Ectodermal cell (in vitro differentiated cells): ENCODE data around the gene C1orf56.

Experiments
- H3K27ac ChIP-seq: 2 replicates; pipeline ENCODE4 v1.7.0; 2013; ENCODE audit warnings: mild to moderate bottlenecking, low read depth, low read length; ENCODE audit not compliant: insufficient read depth, poor library complexity, severe bottlenecking
- H3K27me3 ChIP-seq: 2 replicates; pipeline ENCODE4 v1.7.0; 2013; ENCODE audit warnings: mild to moderate bottlenecking, low read length; ENCODE audit not compliant: insufficient read depth, control insufficient read depth, poor library complexity, severe bottlenecking
- H3K36me3 ChIP-seq: one replicate; pipeline ENCODE4 v1.7.0; 2013; ENCODE audit warnings: low read length; ENCODE audit not compliant: control insufficient read depth, insufficient read depth
- H3K4me1 ChIP-seq: one replicate; pipeline ENCODE4 v1.7.0; 2013; ENCODE audit warnings: low read length; ENCODE audit not compliant: control insufficient read depth, insufficient read depth
- H3K4me3 ChIP-seq: 2 replicates; pipeline ENCODE4 v1.7.0; 2013; ENCODE audit warnings: low read depth, low read length, control low read depth; ENCODE audit not compliant: insufficient read depth
- H3K9me3 ChIP-seq: 2 replicates; pipeline ENCODE4 v1.7.0; 2013; ENCODE audit warnings: mild to moderate bottlenecking, low read length, moderate library complexity; ENCODE audit not compliant: control insufficient read depth
- WGBS, 2 experiments: methylation state at CpG; one replicate each; pipeline ENCODE4 v1.1.7; 2013; ENCODE audit warnings: missing lambda C conversion rate in 2 of 2; 5-methylcytosine and 5-hydroxymethylcytosine counted together

The C1orf56 gene

GRCh38 chr1:151060657-151061421 is 13.3 kb downstream of the C1orf56 start:
- peaks cover 4% of the 10 kb centered on the region for H3K36me3 ChIP-seq
- peaks cover 11% of the 10 kb centered on the region for H3K4me1 ChIP-seq
- H3K9me3 ChIP-seq = no peaks in the 10 kb centered on the region
- H3K27me3 ChIP-seq = no peaks in the 10 kb centered on the region
- 0 to 8% methylated on average over 1 to 2 of the region's 4 CpGs for WGBS, 2 experiments
- H3K27ac ChIP-seq = peak overlapping the region; percentile 80
- H3K4me3 ChIP-seq = peak overlapping the region; percentile 94

- peak overlapping the region; percentile 80 for H3K27ac ChIP-seq
- peak overlapping the region; percentile 94 for H3K4me3 ChIP-seq
- no peaks in the 10 kb centered on the region for H3K27me3 ChIP-seq
- peaks cover 11% of the 10 kb centered on the region for H3K4me1 ChIP-seq
- WGBS, 2 experiments = 81 to 93% methylated on average over 2 of the region's 2 CpGs
- no peaks in the 10 kb centered on the region for H3K9me3 ChIP-seq
- H3K36me3 ChIP-seq = peaks cover 5% of the 10 kb centered on the region
Measured at GRCh38 chr1:151061704-151062103, 14.2 kb downstream of the C1orf56 start.

GRCh38 chr1:151062741-151063371 is 15.3 kb downstream of the C1orf56 start:
- Histone ChIP-seq H3K27me3 (no peaks in the 10 kb centered on the region), H3K4me1 (peaks cover 6% of the 10 kb centered on the region), H3K9me3 (no peaks in the 10 kb centered on the region), H3K4me3 (no peak overlapping the region), H3K27ac (no peak overlapping the region), H3K36me3 (peaks cover 9% of the 10 kb centered on the region)
- 87 to 94% methylated on average over 3 of the region's 3 CpGs for WGBS, 2 experiments

- H3K4me3 ChIP-seq = no peak overlapping the region
Measured at GRCh38 chr1:151065089-151065645, 17.6 kb downstream of the C1orf56 start.

DNA sequence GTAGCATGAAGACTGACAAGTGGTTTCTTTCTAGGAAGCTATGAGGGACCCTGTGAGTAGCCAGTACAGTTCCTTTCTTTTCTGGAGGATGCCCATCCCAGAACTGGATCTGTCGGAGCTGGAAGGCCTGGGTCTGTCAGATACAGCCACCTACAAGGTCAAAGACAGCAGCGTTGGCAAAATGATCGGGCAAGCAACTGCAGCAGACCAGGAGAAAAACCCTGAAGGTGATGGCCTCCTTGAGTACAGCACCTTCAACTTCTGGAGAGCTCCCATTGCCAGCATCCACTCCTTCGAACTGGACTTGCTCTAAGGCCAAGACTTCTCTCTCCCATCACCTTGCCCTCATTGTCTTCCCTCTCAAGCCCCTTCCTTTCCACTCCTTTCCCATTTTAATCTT is 19.6 kb downstream of the C1orf56 start:
- H3K36me3 ChIP-seq = peaks cover 9% of the 10 kb centered on the region
- no peaks in the 10 kb centered on the region for H3K9me3 ChIP-seq
- H3K27me3 ChIP-seq = no peaks in the 10 kb centered on the region
- H3K4me1 ChIP-seq = peaks cover 6% of the 10 kb centered on the region
- H3K4me3 ChIP-seq = no peak overlapping the region
- no peak overlapping the region for H3K27ac ChIP-seq
- WGBS, 2 experiments = 93 to 95% methylated on average over 4 of the region's 4 CpGs

More at GRCh38 chr1:151065089-151065645, 17.6 kb downstream of the C1orf56 start:
- Histone ChIP-seq H3K36me3 (peaks cover 9% of the 10 kb centered on the region), H3K9me3 (no peaks in the 10 kb centered on the region), H3K27me3 (no peaks in the 10 kb centered on the region), H3K4me1 (peaks cover 6% of the 10 kb centered on the region), H3K27ac (no peak overlapping the region)

- H3K4me3 ChIP-seq = no peak overlapping the region
- H3K27me3 ChIP-seq = no peaks in the 10 kb centered on the region
- no peaks in the 10 kb centered on the region for H3K9me3 ChIP-seq
- H3K36me3 ChIP-seq = peaks cover 9% of the 10 kb centered on the region
- H3K4me1 ChIP-seq = peaks cover 6% of the 10 kb centered on the region
- 91 to 99% methylated on average over 4 to 5 of the region's 5 CpGs for WGBS, 2 experiments
- H3K27ac ChIP-seq = no peak overlapping the region
Measured at GRCh38 chr1:151069103-151069486, 21.5 kb downstream of the C1orf56 start.

- Histone ChIP-seq H3K4me1 (peaks cover 3% of the 10 kb centered on the region), H3K4me3 (peak within 1 kb of the TSS; percentile 85), H3K36me3 (peaks cover 6% of the 10 kb centered on the region), H3K27me3 (no peaks in the 10 kb centered on the region), H3K27ac (peak within 1 kb of the TSS; percentile 95), H3K9me3 (no peaks in the 10 kb centered on the region)
- 1% methylated on average over 50 of the region's 50 CpGs for WGBS, 2 experiments
Measured at GRCh38 chr1:151070474-151071276, 23.1 kb downstream of the C1orf56 start, which contains the start of gene GABPB2. TSS of gene GABPB2 (plus strand) at chr1:151070761. CDS start at chr1:151088190, 17,429 bp downstream.

- no peak overlapping the region for H3K27ac ChIP-seq
- WGBS, 2 experiments = 87 to 89% methylated on average over 13 of the region's 13 CpGs
Measured at GRCh38 chr1:151072224-151072623, 24.7 kb downstream of the C1orf56 start.

DNA sequence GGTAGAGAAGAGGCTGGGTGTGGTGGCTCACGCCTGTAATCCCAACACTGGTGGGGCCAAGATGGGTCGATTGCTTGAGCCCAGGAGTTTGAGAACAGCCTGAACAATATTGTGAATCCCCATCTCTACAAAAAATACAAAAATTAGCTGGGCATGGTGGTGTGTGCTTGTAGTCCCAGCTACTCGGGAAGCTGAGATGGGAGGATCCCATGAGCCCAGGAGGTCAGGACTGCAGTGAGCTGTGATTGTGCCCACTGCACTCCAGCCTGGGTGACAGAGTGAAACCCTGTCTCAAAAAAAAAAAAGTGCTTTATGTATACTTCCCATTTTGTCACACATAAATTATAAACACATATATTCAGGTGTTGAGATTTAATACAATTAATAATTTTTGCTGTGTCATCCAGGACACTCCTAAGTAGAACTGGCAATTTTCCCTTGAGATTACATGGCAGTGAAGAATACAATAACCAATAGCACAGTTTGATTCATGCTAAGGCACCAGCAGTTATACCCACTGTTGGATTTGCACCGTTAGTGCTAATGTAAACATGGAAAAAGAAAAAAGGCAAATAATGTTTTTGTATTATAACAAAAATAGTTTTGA is 38.5 kb downstream of the C1orf56 start:
- no peaks in the 10 kb centered on the region for H3K27me3 ChIP-seq
- no peak overlapping the region for H3K27ac ChIP-seq
- no peaks in the 10 kb centered on the region for H3K36me3 ChIP-seq
- H3K4me1 ChIP-seq = no peaks in the 10 kb centered on the region
- 80 to 94% methylated on average over 4 of the region's 4 CpGs for WGBS, 2 experiments
- H3K4me3 ChIP-seq = no peak overlapping the region
- H3K9me3 ChIP-seq = no peaks in the 10 kb centered on the region

More at GRCh38 chr1:151072224-151072623, 24.7 kb downstream of the C1orf56 start:
- Histone ChIP-seq H3K27me3 (no peaks in the 10 kb centered on the region), H3K4me3 (no peak overlapping the region), H3K4me1 (peaks cover 3% of the 10 kb centered on the region), H3K36me3 (peaks cover 1% of the 10 kb centered on the region), H3K9me3 (no peaks in the 10 kb centered on the region)
